Measurements from ENCODE around the gene COQ5. TPM values are rescaled to one million over a fixed set of nuclear protein-coding genes. Genes with fewer than 3 reads are reported as not detected.

Gene COQ5
- total RNA-seq, 1 donor from 2014 or later = 36.2 TPM

DNA sequence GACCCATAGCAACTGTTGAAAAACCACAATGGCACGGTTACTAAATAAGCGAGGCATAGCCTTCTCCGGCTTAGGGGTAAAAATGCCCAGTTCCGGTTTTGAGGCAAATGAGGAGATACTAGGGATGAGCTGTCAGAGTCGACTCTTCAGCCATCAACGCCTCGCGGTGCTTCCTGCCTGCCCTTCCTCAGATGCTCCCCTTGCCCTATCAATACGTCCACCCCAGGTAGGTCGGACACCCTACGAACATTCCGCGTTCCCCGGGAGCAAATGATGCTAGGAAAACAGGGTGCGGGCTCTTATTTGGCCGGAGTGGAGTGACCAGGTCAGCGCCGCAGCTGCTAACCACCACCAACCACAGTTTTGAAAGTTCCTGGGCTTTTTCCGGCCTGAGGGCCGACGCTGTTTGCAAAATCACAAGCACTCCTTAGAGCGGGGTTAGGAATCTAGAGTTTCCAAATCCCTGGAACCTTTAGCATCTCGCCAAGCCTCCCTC is 60.6 kb downstream of the COQ5 start:
- peak overlapping the region; percentile 87 for H3K4me3 Mint-ChIP-seq (ENCODE audit: low read depth)
- H3K4me1 Mint-ChIP-seq (ENCODE audit: low read depth) = peaks cover 19% of the 10 kb centered on the region
- no peaks in the 10 kb centered on the region for H3K27me3 Mint-ChIP-seq
- H3K36me3 Mint-ChIP-seq (ENCODE audit: insufficient read depth) = peaks cover 23% of the 10 kb centered on the region
- no peaks in the 10 kb centered on the region for H3K9me3 Mint-ChIP-seq (ENCODE audit: low read depth)
- no peak for TF ChIP-seq CTCF (IDR thresholded peaks at IDR 0.05; ENCODE audit: unreplicated experiment)
- DNase-seq (ENCODE audit: low spot score, unreplicated experiment) = peak; percentile 24
- H3K27ac Mint-ChIP-seq = peak overlapping the region; percentile 95

- Mint-ChIP-seq H3K27ac (peak overlapping the region; percentile 95), H3K27me3 (no peaks in the 10 kb centered on the region), H3K4me3 (ENCODE audit: low read depth) (peak overlapping the region; percentile 87), H3K36me3 (ENCODE audit: insufficient read depth) (peaks cover 21% of the 10 kb centered on the region), H3K9me3 (ENCODE audit: low read depth) (no peaks in the 10 kb centered on the region), H3K4me1 (ENCODE audit: low read depth) (peaks cover 19% of the 10 kb centered on the region)
- TF ChIP-seq CTCF (IDR thresholded peaks at IDR 0.05; ENCODE audit: unreplicated experiment) = no peak
- DNase-seq (ENCODE audit: low spot score, unreplicated experiment) = no peak
These were observed 61.5 kb downstream of the COQ5 start for GRCh38 chr12:120467439-120467838.

DNA sequence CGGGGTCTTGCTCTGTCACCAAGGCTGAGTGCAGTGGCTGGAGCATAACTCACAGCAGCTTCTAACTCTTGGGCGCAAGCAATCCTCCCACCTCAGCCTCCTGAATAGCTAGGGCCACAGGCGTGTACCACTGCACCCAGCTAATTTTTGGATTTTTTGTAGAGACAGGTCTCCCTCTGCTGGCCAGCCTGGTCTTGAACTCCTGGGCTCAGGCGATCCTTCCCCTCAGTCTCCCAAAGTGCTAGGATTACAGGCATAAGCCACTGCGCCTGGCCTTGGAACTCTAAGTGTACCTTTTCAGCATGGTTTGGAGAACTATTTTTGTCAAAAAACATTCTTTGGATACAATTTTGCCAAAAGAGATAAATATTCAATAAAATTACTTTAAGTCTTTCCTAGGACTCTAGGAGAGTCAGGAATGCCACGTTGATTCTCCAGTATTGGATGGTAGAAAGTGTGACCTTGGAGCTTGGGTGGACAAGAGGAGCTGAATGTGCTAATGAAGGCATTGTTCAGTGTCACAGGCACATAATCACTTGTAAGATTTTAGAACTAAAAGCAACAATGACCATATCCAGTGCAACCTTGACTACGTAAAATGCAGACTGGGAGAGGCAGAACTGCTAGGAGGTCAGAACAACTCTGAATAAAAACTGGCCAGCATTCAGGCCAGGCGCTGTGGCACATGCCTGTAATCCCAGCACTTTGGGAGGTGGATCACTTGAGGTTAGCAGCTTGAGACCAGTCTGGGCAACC is 62.2 kb downstream of the COQ5 start:
- H3K27me3 Mint-ChIP-seq = no peaks in the 10 kb centered on the region
- peak overlapping the region; percentile 76 for H3K27ac Mint-ChIP-seq
- peaks cover 24% of the 10 kb centered on the region for H3K36me3 Mint-ChIP-seq (ENCODE audit: insufficient read depth)
- DNase-seq (ENCODE audit: low spot score, unreplicated experiment) = peak; percentile 18
- peak overlapping the region; percentile 18 for H3K4me3 Mint-ChIP-seq (ENCODE audit: low read depth)
- peaks cover 19% of the 10 kb centered on the region for H3K4me1 Mint-ChIP-seq (ENCODE audit: low read depth)
- H3K9me3 Mint-ChIP-seq (ENCODE audit: low read depth) = no peaks in the 10 kb centered on the region
- TF ChIP-seq CTCF (IDR thresholded peaks at IDR 0.05; ENCODE audit: unreplicated experiment) = peak; percentile 62

DNA sequence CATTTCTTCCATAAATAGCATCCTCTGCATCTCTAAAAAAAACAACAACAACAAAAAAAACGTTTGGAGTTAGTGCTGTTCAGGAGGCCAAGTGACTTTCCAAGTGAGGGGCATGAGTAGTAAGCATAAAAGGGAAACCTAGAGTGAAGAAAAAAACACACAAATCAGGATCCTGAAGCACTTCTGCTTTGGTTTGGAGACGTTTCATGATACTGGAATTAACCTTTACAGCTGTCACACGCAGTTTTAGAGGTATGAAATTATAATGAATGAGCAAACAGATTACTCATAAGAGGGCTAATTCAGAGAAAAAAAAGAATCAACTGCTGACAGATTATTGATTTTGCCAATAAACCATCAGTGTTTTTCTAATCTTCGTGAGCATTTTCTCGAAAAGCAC is 63.2 kb downstream of the COQ5 start:
- TF ChIP-seq CTCF (IDR thresholded peaks at IDR 0.05; ENCODE audit: unreplicated experiment) = no peak
- H3K36me3 Mint-ChIP-seq (ENCODE audit: insufficient read depth) = peaks cover 26% of the 10 kb centered on the region
- peaks cover 19% of the 10 kb centered on the region for H3K4me1 Mint-ChIP-seq (ENCODE audit: low read depth)
- H3K27ac Mint-ChIP-seq = no peak overlapping the region
- DNase-seq (ENCODE audit: low spot score, unreplicated experiment) = no peak
- H3K27me3 Mint-ChIP-seq = no peaks in the 10 kb centered on the region
- no peak overlapping the region for H3K4me3 Mint-ChIP-seq (ENCODE audit: low read depth)
- H3K9me3 Mint-ChIP-seq (ENCODE audit: low read depth) = no peaks in the 10 kb centered on the region

- Mint-ChIP-seq H3K4me3 (ENCODE audit: low read depth) (no peak overlapping the region), H3K36me3 (ENCODE audit: insufficient read depth) (peaks cover 30% of the 10 kb centered on the region), H3K9me3 (ENCODE audit: low read depth) (no peaks in the 10 kb centered on the region), H3K27me3 (no peaks in the 10 kb centered on the region), H3K4me1 (ENCODE audit: low read depth) (peaks cover 17% of the 10 kb centered on the region), H3K27ac (peak overlapping the region; percentile 85)
- no peak for DNase-seq (ENCODE audit: low spot score, unreplicated experiment)
- no peak for TF ChIP-seq CTCF (IDR thresholded peaks at IDR 0.05; ENCODE audit: unreplicated experiment)
These were observed 65.2 kb downstream of the COQ5 start for GRCh38 chr12:120463712-120464111.

All from progenitor cell of endocrine pancreas (in vitro differentiated cells).